GM18909 (cell line): Measurements from ENCODE around the gene SLC1A7.

Experiments
- ATAC-seq: cut with Tn5 transposase; IDR thresholded peaks from one replicate; pipeline ENCODE4 v1.9.1; 2021; ENCODE audit warnings: mild to moderate bottlenecking; ENCODE audit not compliant: unreplicated experiment, poor library complexity

The SLC1A7 gene

DNA sequence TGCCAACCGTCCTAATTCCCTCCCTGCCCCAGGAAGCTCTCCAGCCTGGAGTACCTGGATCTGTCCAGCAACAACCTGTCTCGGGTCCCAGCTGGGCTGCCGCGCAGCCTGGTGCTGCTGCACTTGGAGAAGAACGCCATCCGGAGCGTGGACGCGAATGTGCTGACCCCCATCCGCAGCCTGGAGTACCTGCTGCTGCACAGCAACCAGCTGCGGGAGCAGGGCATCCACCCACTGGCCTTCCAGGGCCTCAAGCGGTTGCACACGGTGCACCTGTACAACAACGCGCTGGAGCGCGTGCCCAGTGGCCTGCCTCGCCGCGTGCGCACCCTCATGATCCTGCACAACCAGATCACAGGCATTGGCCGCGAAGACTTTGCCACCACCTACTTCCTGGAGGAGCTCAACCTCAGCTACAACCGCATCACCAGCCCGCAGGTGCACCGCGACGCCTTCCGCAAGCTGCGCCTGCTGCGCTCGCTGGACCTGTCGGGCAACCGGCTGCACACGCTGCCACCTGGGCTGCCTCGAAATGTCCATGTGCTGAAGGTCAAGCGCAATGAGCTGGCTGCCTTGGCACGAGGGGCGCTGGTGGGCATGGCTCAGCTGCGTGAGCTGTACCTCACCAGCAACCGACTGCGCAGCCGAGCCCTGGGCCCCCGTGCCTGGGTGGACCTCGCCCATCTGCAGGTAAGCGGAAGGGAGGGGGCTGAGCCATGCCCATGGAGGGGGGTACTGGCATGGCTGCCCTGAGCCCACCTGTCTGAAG is 63.9 kb downstream of the SLC1A7 start:
- ATAC-seq: no peak

DNA sequence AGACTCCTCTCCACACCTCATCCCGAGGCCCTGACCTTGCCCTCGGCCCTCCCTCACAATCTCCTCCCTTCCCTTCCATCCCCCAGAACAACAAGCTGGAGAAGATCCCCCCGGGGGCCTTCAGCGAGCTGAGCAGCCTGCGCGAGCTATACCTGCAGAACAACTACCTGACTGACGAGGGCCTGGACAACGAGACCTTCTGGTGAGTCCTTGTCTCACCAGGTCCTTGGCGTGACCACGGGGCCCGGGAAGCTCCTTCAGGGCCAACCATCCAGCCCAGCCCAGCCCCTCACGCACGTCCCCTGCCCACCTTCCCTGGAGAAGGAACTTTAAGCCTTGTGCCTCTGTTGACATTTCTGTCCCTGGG is 64.9 kb downstream of the SLC1A7 start:
- no peak for ATAC-seq

DNA sequence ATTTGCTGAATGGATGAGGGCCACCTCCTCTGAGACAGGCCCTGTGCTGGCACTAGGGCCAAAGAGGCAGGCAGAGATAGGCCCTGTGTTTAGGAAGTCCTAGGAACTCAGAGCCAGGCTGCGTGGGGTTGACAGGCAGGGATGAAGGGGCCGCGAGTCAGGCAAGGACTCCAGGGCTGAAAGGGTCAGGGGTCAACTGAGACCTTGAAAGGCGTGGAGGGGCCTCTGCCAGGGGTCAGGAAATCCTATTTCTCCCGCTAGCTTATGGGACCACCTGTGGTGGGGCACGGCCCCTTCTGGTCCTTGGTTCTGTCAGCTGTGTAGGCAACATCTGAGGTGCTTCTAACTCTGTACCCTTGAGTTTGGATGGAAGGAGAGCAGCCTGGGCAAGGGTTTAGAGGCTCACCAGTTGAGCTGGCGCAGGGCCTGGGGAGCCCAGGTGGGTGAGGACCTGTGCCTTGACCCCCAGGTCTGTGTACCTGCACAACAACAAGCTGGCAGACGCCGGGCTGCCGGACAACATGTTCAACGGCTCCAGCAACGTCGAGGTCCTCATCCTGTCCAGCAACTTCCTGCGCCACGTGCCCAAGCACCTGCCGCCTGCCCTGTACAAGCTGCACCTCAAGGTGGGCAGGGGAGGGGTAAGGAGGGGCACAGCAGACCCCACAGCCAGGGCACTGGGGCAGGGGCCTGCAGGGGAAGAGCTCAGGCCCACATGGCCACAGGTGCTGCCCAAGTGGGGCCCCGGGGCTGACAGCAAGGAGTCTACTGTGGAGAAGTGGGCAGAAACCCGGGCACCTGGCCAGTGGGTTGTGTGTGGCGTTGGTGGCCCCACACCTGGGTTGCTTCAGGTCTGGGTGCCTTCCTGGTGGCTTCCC is 65.5 kb downstream of the SLC1A7 start:
- ATAC-seq: no peak

DNA sequence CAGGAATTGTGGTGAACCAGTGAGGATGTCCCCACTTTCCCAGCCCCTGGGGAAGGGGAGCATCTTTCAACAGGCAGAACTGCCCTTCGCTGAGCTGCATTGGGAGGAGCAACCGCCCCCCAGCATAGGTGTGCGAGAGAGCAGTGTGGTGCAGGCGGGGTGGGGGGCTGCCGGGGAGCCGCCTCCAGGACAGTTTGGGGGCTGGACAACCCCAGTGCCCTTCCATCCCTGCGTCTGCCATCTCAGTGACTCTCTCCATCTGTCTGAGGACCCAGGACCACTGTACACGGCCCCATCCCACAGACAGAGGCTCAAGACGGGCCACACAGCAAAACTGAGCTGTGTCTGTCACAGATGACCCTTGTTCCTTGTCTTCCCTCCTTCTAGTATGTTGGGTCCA is 66.3 kb downstream of the SLC1A7 start:
- no peak for ATAC-seq

DNA sequence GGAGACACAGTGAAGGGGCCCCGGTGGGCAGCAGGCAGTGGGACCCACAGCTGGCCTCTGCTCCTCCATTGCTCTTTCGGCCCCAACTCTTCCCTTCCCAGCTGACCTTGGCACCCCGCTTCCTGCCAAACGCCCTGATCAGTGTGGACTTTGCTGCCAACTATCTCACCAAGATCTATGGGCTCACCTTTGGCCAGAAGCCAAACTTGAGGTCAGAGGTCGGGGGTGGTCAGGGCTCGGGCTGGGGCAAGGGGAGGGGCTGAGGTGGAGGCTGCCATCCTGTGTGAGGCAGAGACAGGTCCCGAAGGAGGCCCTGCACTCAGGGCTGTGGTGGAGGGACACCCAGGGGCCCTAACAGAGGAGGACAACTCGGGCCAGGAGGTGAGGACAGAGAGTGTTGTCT is 66.7 kb downstream of the SLC1A7 start:
- no peak for ATAC-seq

DNA sequence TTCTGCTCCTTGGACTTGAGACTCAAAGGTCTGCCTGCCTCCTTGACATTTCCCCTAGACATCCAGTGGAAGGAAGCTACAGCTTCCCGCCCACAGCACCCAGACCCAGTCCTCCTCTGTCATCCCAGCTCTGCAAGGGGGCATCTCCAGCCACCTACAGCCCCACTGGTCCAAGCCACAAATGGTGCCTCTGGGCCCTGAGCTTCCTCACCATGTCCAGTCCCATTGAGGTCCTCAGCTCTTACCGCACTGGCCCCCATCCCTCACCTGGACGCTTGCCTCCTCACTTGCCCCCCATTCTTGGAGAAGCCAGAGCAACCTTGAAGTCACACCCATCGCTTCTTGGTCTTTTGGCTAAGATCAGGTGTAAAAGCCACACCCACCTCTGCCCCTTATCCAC is 67.2 kb downstream of the SLC1A7 start:
- ATAC-seq: no peak

DNA sequence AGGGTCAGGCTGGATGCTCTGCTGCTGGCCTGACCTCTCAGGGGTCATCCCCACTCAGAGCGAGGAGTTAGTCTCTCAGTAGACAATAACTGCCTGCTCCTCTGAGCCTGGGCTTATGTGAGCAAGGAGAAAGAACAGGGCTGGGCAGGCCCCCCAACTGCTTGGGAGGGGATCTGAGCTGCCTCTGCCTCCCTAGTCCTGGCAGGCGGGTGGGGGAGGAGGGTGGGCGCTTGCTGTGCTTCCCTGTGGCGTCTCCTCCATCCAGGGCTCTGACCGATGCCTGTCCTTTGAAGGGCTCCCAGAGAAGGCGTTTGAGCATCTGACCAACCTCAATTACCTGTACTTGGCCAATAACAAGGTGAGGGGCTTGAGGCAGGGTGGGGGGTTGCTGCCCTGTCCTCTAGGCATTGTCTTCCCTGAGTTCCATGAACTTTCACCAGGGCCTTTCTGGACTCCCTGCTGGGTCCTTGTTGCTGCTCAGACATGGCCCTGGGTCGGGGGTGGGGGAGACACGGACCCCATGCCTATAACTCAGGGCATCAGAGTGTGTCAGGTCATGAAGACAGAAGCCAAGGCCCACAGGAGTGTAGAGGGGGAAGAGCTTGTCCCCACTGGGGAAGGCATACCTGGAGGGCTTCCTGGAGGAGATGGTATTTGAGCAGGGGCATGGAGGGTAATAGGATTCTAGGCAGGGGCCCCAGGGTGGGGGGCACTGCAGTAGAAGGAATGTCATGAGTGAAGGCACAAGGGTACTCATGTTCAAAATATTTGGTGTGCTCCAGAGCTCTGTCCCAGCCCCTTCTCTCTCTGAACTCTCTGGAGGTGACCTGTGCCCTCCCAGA is 67.9 kb downstream of the SLC1A7 start:
- no peak for ATAC-seq

DNA sequence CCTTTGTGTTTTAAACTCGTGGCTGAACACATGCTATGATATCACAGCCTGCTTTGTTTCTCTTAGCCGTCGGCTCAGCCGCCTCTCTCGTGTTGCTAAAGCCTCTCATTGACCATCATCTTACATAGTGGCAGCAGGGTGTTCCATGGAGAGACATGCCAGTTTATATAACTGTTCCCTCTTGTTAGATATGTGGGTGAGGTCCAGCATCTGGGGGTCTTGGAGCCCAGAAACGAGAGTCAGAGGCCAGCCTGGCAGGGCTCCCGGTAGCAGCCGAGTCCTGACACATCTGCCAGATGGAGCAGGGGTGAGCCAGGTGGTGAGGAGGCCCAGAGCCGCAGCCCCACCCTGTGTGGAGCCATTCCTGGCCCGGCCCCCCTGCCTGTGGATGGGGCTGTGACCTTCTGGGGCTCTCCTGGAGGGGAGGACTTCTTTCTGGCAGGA is 68.5 kb downstream of the SLC1A7 start:
- ATAC-seq: no peak

DNA sequence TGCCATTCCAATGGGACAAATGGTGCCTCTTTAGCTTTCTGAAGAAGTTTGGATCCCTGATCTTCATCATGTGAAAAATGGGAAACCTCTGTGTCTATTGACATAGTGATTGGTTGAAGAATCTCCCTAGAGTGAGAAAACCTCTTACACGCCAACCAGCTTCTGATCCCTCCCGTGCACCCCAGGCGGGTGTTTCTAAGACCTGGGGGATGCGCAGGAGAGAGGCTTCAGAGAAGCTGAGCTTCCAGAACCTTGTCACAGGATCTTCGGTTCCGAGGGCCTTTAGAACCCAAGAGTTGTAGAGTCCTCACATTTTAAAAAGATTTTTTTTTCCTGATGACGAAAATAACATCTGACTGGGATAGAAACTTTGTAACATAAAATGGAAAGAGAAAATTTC is 69.2 kb downstream of the SLC1A7 start:
- no peak for ATAC-seq

DNA sequence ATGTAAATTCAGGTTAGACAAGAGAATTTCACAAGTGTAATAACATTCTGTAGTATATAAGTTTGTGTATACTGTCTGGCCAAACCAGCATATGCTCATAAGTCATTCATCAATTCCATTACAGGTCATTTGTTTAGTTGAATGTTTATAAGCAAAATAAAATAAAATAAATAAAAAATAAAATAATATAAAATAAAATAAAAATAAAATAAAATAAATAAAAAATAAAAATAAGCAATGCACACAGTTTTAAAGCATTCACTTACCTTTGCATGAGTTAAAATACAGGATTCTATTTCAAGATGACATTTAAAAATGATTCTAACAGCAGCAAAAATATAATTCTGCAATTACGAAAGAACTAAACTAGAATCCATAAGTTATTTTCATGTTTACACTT is 70.5 kb downstream of the SLC1A7 start:
- no peak for ATAC-seq

DNA sequence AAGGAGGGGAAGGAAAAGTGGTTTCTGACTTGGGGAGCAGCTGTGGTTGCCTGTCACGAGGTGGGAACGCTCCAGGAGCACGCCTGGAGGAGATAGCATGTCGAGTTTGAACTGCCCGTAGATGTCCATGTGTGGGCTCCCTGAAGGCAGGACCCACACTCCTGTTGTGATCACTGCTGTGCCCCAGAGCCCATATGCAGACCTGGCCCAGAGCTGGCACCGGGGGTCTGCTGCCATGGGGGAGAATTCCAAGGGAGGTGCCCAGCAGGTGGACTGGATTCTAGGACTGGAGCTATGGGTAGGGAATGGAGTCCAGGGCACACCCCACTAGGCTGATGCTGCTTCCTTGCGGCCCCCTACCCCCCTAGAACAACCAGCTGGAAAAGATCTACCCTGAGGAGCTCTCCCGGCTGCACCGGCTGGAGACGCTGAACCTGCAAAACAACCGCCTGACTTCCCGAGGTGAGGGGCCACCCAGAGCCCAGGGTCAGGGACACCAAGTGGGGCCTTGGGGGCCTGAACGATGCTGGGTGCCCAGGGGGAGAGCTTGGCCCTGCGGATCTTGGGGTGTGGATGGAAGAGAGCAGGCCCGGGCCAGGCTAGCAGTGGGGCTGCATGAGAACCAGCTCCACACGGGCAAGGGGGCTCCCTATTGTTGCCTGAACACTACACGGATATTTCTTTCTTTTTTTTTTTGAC is 71.1 kb downstream of the SLC1A7 start:
- no peak for ATAC-seq

DNA sequence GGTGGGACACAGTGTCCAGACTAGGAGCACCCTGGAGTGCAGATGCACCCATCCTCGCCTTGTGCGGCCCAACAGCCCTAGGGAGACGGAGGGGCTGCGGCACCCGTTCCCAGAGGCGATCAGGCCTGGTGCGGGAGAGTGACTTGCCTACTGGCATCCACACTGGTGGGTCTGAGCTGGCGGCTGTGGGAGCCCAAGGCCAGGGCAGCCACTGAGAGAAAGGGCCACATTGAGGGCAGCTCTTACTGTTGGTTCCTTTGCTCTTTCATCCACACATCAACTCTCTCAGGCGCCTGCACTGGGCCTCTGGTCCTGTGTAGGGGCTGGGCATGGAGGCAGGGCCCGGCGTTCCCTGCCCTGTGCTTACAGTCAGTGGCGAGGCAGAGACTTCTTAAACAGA is 71.8 kb downstream of the SLC1A7 start:
- no peak for ATAC-seq

DNA sequence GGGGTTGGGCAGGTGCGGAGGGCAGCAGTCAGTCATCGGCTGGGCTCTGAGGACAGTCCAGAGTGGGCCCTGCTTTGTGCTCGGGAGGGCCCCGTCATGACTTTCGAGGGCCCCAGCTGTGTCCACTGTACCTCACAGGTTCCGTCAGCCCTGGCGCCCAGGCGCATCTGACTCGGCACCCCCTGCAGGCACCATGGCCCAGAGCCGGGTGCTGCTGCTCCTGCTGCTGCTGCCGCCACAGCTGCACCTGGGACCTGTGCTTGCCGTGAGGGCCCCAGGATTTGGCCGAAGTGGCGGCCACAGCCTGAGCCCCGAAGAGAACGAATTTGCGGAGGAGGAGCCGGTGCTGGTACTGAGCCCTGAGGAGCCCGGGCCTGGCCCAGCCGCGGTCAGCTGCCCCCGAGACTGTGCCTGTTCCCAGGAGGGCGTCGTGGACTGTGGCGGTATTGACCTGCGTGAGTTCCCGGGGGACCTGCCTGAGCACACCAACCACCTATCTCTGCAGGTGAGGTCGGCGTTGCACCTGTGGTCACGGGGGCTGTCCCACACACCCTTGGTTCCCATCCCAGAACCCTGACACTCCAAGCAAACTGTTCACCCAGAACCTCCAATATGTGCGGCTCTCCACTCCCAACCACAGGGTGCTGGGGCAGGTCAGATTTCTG is 72.6 kb downstream of the SLC1A7 start:
- no peak for ATAC-seq

DNA sequence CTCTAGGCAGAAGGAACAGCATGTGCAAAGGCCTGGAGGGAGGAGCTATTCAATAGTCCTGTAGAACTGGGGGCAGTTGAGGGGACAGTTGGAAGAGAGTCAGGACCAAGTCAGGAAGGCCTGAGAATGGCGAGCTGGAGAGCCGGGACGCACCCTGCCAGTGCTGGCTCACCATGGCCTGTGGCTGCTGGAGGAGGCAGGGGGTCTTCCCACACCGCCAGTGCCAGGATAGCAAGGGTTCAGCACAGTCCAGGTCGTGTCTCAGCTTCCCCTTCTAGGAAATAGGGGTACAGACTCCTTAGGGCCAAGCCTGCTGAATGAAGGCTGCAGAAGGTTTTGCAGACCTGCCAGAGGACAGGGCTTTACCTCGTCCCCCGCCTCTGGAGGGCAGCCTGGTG is 73.2 kb downstream of the SLC1A7 start:
- no peak for ATAC-seq

DNA sequence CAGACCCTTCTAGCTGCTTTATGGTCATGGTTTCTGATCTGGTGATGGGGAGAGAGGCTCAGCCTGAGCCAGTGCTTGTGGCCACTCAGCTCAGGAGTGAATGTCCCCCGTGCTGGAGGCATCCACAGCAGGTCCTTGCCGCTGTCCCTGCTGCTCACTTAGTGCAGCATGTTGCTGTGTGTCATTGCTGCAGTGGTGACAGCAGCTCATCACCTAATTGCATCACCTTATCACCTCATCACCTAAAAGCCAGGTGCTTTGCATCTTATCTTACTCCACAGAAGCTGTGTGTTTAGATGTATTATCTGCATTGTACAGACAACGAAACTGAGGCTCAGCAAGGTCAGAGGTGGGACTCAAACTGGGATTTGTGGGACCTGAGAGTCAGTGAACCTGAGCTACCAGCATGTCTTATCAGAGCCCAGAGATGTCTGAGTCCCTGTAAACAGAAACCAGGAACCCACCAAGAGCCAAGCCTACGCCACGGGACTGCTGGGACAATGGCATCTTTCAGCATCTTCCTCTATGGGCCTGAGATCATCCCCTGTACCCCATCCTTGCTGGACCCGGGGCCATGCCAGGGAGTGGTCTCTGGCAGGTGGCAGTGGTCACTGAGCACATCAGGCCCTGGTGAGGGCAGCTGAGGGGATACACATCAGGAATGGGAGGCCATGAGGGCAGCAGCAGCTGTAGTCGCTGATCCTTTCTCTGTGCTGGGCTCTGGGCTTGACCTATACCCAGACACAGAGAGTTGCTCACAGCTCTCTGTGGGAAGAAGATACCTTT is 73.9 kb downstream of the SLC1A7 start:
- ATAC-seq: no peak

DNA sequence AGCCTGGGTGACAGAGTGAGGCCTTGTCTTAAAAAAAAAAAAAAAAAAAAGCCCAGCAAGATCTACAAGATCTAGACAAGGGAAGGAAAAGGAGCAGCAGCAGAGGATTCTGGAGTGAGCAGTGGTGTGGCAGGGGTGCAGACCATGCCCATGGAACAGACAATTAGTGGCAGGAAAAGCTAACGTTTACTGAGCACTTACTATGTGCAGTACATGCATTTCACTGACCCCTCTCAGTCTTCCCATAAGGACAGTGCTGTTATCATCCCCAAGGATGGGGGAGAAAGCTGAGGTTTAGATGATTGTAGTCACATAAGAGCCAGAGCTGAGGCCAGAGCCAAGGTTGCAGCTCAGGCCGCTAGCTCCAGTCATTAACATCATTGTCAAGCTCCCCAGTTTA is 74.6 kb downstream of the SLC1A7 start:
- ATAC-seq: no peak

DNA sequence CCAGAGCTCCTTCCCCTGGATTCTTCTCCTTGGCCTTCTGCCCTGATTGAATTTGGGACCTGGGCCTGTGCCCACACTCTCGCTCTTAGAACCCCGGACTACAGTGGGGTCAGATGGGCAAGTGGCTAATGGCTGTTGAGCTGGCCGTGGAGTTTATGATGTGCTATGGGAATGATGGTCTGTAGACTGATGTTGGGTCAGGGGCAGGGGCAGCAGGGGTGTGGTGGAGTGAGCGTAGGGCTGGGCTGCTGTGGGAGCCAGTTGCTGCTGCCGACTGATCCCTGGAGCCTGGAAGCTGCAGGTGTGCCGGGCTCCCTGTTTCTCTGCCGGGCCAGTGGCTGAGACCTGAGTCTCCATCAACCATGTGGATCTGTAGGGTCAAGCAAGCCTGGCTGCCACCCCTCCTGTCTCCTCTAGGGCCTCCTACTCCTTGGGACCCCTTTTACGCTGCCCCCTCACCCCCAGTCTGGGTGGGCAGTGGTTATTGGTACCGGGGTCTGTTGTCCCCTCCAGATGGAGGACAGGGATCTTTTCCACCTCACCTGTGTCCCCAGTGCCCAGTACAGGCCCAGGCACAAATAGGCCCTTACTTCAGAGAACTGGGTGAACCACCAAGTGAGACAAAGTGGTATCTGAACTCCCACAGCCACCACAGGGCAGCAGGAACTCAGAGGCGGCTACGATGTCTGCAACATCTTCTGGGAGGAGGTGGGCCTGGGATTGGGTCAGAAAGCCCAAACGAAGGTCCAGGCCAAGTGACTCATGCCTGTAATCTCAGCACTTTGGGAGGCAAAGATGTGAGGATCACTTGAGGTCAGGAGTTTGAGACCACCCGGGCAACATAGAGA is 75.3 kb downstream of the SLC1A7 start:
- no peak for ATAC-seq

DNA sequence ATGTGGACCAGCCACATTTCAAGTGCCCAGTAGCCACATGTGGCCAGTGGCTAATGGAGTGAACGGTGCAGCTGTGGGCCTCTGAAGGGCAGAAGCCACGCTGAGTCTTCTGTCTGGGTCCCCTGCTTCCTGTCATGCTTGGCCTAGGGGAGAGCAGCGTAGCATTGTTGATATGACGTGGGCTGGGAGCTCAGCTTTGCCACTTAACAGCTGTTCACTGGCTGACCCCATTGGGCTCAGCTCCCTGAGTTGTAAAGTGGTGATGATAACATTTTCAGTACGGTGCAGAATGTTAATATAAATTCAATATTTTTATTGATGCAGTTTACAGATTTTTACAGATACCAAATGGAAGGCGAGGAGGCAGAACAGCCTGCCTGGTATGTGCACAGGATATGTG is 76.0 kb downstream of the SLC1A7 start:
- no peak for ATAC-seq
